HG02970 (cell line): Measurements from ENCODE around the gene DDX54.
"Not testable (repeated sequence)": the region's sequence is repeated elsewhere in the genome, so short reads cannot be mapped to it uniquely, and the experiment has no call there.

ENCODE experiments used
- ATAC-seq: cut with Tn5 transposase; IDR thresholded peaks from one replicate; pipeline ENCODE4 v1.9.1; 2021; ENCODE audit warnings: mild to moderate bottlenecking, moderate library complexity, moderate number of reproducible peaks; ENCODE audit not compliant: unreplicated experiment, low FRiP score

Gene DDX54

GRCh38 chr12:113145720-113146551, 39.3 kb downstream of the DDX54 start:
- ATAC-seq, result no peak

GRCh38 chr12:113144806-113145205, 40.5 kb downstream of the DDX54 start:
- no peak for ATAC-seq

GRCh38 chr12:113143959-113144358, 41.3 kb downstream of the DDX54 start:
- ATAC-seq, result no peak

GRCh38 chr12:113142886-113143332, 42.4 kb downstream of the DDX54 start:
- no peak for ATAC-seq

- ATAC-seq, result no peak
Observed at GRCh38 chr12:113142173-113142885, 42.9 kb downstream of the DDX54 start.

GRCh38 chr12:113141716-113142115, 43.6 kb downstream of the DDX54 start:
- not testable (repeated sequence) for ATAC-seq

GRCh38 chr12:113140706-113141105, 44.6 kb downstream of the DDX54 start:
- ATAC-seq, result no peak

GRCh38 chr12:113138826-113139225, 46.5 kb downstream of the DDX54 start:
- no peak for ATAC-seq

GRCh38 chr12:113137861-113138783, 47.2 kb downstream of the DDX54 start:
- no peak for ATAC-seq

GRCh38 chr12:113136990-113137511, 48.2 kb downstream of the DDX54 start:
- ATAC-seq, result no peak

GRCh38 chr12:113136128-113136989, 48.9 kb downstream of the DDX54 start:
- ATAC-seq, result no peak

- no peak for ATAC-seq
Observed at GRCh38 chr12:113135178-113136127, 49.8 kb downstream of the DDX54 start, which contains the start of gene RASAL1. TSS of gene RASAL1 (minus strand) at chr12:113135761. CDS start at chr12:113135462, 299 bp downstream.

- no peak for ATAC-seq
Observed at GRCh38 chr12:113134521-113134951, 50.7 kb downstream of the DDX54 start.

GRCh38 chr12:113134071-113134470, 51.2 kb downstream of the DDX54 start:
- ATAC-seq, result no peak

GRCh38 chr12:113133666-113134065, 51.6 kb downstream of the DDX54 start:
- ATAC-seq, result no peak

- ATAC-seq, result no peak
Observed at GRCh38 chr12:113133036-113133435, 52.2 kb downstream of the DDX54 start.

- no peak for ATAC-seq
Observed at GRCh38 chr12:113131556-113131955, 53.7 kb downstream of the DDX54 start.

- no peak for ATAC-seq
Observed at GRCh38 chr12:113130457-113131135, 54.7 kb downstream of the DDX54 start.
